Measurements from ENCODE around the gene PRLHR.
A peak's percentile ranks its signal among the peaks of the same experiment; 100 is the strongest.

The PRLHR gene

DNA sequence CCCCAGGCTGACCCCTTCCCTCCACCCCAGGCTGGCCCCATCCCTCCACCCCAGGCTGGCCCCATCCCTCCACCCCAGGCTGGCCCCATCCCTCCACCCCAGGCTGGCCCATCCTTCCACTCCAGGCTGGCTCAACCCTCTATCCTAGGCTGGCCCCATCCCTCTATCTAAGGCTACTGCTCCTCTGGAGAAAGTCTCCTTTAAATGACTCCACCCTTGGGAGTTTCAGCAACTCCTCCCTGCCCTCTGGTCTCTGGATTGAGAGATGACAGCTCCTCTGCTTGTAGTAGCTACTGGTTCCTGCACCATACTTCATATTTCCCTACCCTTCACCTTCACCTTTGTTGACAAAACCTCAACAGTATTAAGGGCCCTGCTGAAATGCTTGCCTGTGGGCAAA lies 8.5 kb downstream of the PRLHR start:
- no peak for DNase-seq

GRCh38 chr10:118585794-118586193 lies 9.7 kb downstream of the PRLHR start:
- DNase-seq = no peak

DNA sequence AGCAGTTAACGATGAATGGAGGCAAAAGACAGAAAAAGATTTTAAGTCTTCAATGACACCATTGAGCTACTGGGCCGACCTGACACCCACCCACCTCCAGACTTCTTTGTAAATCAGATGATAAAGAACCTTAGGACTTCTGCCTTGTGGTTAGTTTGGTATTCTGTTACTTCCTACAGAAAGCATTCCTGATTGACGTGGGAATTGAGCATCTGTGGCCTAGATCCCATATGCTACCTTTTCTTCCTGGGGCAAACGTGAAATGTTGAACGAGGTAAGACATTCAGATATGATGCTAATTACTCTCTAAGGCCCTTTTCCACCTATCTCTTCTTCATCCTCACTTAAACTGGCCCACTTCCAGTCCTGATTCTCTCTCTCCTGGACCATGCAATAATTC lies 10.2 kb downstream of the PRLHR start:
- no peak for DNase-seq

- DNase-seq = no peak
Observed at GRCh38 chr10:118584181-118584954, 11.1 kb downstream of the PRLHR start.

- no peak for DNase-seq
Observed at GRCh38 chr10:118583611-118584010, 11.8 kb downstream of the PRLHR start.

DNA sequence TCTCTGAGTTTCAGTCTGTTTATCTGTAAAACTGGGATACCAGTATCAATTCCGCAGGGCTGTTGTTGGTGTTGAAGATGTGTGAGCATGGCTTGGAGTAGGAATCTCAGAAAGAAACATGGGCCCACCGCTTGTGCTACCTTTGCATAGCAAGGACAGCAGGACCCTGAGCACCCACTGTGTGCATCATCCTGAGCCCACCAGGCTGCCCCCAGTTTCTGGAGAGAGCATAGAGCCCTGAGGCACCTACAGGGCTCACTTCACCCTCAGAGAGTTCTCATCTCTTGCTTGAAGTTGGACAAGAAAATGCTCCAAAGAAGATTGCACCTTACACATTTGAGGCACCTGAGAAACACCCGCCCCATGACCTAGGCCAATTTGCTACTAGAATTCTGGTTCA lies 12.9 kb downstream of the PRLHR start:
- DNase-seq = no peak

DNA sequence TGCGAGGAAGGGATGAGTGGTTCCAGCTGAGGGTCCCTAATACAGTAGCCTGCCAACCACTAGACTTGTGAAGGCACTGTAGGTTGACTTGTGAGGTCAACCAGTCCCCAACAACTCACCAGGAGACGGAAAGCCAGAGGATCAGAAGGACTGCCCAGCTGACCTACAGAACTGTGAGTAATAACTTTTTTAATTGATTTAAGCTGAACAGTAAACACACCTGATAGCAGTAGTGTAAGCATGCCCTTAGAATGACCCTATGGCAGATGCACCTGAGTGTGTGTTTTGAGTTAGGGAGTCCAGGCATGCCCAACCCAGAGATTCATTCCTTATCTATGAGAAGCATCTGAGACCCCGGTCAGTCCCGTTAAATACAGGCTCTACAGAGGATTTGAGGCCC lies 14.1 kb downstream of the PRLHR start:
- DNase-seq = peak; percentile 21

GRCh38 chr10:118580702-118581101 lies 14.7 kb downstream of the PRLHR start:
- no peak for DNase-seq

- no peak for DNase-seq
Observed at GRCh38 chr10:118573512-118573911, 21.9 kb downstream of the PRLHR start.

DNA sequence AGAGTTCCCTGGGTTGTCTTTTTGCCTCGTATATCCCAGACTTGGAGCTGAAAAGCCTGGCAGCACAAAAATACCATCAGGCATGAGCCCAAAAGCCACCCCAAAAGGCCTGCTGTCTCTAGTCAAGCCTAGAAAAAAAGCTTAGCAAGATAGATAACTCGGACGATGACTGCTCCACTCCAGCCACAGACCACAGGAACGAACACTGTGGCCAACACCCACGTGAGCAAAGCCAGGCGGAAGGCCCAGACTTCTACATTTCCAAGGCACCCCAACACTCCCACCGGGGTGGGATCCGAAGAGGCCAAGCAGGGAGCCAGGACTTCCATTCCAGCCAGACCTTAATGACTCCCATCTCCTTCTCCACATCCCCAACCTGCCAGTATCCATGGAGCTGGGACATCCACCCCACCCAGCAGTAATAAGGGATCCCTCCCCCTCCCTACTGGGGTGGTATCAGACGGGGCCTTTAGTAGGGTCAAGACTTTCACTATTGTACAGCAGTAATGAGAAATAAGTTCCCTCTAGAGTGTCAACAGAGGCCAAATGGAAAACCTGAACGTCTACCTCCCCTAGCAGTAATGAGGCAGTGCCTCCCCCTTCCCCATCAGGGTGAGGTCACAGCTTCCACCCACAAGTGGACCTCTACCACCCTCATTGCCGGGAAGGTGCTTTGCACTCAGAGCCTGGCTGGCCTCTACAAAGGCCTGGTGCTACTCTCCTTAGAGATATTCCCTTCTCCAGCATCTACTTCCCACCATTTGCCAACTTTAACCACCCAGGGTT lies 23.0 kb downstream of the PRLHR start:
- DNase-seq = no peak

GRCh38 chr10:118571123-118571522 lies 24.3 kb downstream of the PRLHR start:
- no peak for DNase-seq

DNA sequence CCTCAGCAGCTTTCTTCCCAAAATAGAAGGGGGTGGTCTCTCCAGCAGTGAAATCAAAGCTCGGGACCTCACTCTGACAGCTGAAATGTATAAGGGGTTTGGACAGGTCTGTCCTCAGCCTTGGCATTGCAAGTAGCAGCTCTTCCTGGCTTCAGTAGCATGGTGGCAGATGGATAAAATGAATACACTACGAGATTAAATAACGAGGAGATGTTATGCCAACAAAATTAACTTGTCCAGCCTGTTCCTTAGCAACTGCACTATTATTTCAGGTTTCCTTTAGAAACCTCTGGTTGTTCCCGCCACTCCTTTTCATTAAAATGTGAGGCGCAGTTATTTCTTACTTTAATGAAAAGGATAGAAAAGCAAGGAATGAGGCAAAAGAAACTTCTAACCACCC lies 24.9 kb downstream of the PRLHR start:
- DNase-seq = no peak

DNA sequence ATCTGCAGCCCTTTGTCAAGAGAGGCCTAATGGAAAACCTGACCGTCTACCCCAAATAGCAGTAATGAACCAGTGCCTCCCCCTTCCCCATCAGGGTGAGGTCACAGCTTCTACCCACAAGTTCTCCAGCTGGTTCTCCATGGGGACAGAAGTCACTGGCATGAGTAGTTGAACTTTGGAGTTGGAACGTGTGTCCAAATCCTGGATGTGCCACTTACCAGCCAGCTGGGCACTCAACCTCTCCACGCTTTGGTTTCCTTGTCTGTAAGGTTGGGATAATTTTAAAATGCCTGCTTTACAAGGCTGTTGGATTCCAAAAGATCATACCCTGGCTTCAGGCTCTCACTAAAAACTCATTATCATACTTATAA lies 25.6 kb downstream of the PRLHR start:
- DNase-seq = no peak

DNA sequence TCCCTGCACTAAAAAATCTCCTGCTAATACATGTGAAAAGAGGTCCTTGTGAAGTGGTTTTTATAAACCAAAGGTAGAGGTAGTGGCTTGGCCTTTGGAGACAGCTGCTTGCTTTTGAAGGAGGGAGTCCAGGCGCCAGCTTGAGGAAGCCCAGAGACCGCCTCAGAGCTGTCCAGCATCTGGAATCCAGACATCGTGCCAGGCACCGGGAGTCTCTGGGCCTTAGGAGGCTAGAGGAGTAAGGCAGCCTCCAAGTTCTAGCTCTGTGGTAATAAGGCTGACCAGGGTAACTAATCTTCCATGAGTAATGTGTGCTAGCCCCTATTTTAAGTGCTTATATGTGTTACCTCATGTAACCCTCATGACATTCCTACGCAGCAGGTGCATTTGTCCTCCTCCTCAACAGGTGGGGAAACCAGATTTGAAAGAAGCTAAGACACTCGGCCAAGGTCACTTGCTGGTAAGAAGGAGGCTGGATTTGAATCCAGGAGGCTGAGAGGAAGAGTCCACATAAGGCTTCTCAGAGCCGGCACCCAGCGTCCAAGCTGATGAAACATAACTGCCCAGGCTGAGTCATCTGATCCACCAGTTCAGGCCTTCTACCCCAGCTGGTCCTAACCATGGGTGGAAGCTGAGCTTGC lies 26.1 kb downstream of the PRLHR start:
- DNase-seq = no peak

DNA sequence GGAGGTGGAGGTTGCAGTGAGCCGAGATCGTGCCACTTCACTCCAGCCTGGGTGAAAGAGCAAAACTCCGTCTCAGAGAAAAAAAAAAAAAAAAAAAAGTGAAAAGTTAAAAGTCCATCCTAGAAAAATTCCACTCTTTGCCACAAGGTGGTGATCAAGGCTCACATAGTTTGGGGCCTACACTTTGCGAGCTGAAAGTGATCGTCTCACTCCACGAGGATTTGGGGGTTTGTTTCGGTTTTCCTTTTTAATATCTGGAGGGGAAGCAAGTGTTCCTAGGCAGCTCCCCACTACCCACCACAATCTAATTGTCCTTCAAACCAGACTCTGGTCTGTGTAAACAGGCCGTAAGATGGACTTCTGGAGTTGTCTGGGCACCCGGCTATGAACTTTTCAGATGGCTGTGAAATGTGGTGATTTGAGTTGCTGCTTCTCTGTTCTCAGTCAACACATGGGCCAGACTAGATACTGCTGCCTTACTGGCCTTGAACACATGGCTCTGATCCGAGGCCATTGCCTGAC lies 27.1 kb downstream of the PRLHR start:
- peak; percentile 48 for DNase-seq

DNA sequence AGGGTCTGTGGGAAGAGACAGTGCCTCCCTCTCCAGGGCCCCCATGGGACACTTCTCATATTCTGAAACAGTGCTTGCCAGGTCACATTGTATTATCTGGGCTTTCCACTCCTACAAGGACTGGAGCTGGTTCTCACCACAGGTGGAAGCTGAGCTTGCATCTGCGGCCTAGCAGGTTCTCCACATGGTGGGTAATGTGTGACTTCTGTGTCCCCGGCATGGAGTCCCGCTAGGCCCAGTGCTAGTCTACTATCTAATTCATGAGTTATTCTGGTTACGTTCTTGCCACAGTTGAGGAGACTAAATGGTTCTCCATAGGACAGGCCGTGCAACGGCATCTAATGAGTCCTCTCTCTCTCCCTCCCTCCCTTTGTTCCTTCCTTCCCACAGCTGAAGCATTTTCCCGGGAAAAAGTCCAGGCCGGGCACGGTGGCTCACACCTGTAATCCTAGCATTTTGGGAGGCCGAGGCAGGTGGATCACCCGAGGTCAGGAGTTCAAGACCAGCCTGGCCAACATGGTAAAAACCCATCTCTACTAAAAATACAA lies 27.7 kb downstream of the PRLHR start:
- no peak for DNase-seq

- no peak for DNase-seq
Observed at GRCh38 chr10:118566911-118567310, 28.5 kb downstream of the PRLHR start.

- no peak for DNase-seq
Observed at GRCh38 chr10:118565301-118566075, 30.0 kb downstream of the PRLHR start.

- DNase-seq = peak; percentile 44
Observed at GRCh38 chr10:118564652-118565051, 30.8 kb downstream of the PRLHR start.

- DNase-seq = no peak
Observed at GRCh38 chr10:118564114-118564513, 31.3 kb downstream of the PRLHR start.

DNA sequence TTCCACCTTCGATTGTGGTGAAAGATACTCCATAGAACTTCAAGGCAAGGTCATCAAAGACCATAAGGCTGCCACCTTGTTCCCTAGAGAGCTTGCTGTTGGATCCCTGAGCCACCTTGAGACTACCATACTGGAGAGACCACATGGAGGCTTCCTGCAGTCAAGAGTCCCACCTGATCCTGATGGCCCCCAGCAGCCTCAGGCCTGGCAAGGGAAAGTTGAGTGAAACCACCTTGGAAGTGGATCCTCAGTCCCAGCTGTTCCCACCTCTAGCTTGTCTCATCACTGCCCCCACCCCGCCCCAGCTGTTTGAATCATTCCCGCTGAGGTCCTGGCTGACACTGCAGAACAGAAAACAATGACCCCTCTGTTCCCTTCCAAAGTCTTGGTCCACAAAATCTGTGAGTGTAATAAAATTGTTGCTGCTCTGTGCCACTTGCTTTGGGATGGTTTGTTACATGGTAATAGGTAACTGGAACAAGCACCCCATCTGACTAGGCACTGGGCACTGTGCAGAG lies 32.0 kb downstream of the PRLHR start:
- DNase-seq = no peak

GRCh38 chr10:118562851-118563250 lies 32.6 kb downstream of the PRLHR start:
- DNase-seq = no peak
